Stimulated activated CD8-positive, alpha-beta memory T cell treated with anti-CD3 and anti-CD28 coated beads, Interleukin-7, amount 100 ng/mL, for 4 hours (primary cell): ENCODE data around the gene DNAH12.

ENCODE experiments used
- DNase-seq, 2 donors: peaks; one replicate each; pipeline ENCODE4 v3.0.0-alpha.2; 2020; ENCODE audit warnings: low read depth in 2 of 2

The DNAH12 gene

GRCh38 chr3:57544181-57545125 lies at the start of gene DNAH12:
Gene DNAH12 (minus strand): TSS chr3:57544344. CDS start chr3:57542870, 1,474 bp downstream.
- peak in 1 of 2 donors; percentile 6 for DNase-seq

GRCh38 chr3:57592306-57592705 lies 48.2 kb upstream of the DNAH12 start:
- no peak for DNase-seq

GRCh38 chr3:57587905-57588304 lies 43.8 kb upstream of the DNAH12 start:
- DNase-seq: no peak

- DNase-seq: no peak
Observed at GRCh38 chr3:57586778-57587177, 42.6 kb upstream of the DNAH12 start.

GRCh38 chr3:57583544-57583943 lies 39.4 kb upstream of the DNAH12 start:
- no peak for DNase-seq

- no peak for DNase-seq
Observed at GRCh38 chr3:57582474-57583168, 38.5 kb upstream of the DNAH12 start.

GRCh38 chr3:57577801-57578200 lies 33.7 kb upstream of the DNAH12 start:
- DNase-seq: no peak

GRCh38 chr3:57575966-57576626 lies 32.0 kb upstream of the DNAH12 start:
- no peak for DNase-seq

- DNase-seq: no peak
Observed at GRCh38 chr3:57572096-57572495, 28.0 kb upstream of the DNAH12 start.

- no peak for DNase-seq
Observed at GRCh38 chr3:57570878-57571277, 26.7 kb upstream of the DNAH12 start.

GRCh38 chr3:57569859-57570450 lies 25.8 kb upstream of the DNAH12 start:
- no peak for DNase-seq

GRCh38 chr3:57559526-57559925 lies 15.4 kb upstream of the DNAH12 start:
- DNase-seq: no peak

GRCh38 chr3:57557085-57557537 lies 13.0 kb upstream of the DNAH12 start:
- peak in 1 of 2 donors; percentile 12 for DNase-seq

GRCh38 chr3:57556459-57557084 lies 12.4 kb upstream of the DNAH12 start:
- peak in 1 of 2 donors; percentile 5 for DNase-seq

GRCh38 chr3:57555738-57556458 lies 11.8 kb upstream of the DNAH12 start, which contains the start of gene PDE12:
Gene PDE12 (plus strand): TSS chr3:57556274. CDS start chr3:57556380, 106 bp downstream.
- DNase-seq: peak; percentile 74 to 76

- no peak for DNase-seq
Observed at GRCh38 chr3:57555306-57555705, 11.2 kb upstream of the DNAH12 start.

GRCh38 chr3:57546616-57547015 lies 2.5 kb upstream of the DNAH12 start:
- DNase-seq: no peak

- no peak for DNase-seq
Observed at GRCh38 chr3:57545636-57546268, 1.6 kb upstream of the DNAH12 start.

- DNase-seq: no peak
Observed at GRCh38 chr3:57538465-57538864, 5.7 kb downstream of the DNAH12 start.

GRCh38 chr3:57530071-57530608 lies 14.0 kb downstream of the DNAH12 start:
- DNase-seq: no peak
